ENCODE data around the gene MRGPRE. TPM values are rescaled to one million over a fixed set of nuclear protein-coding genes. Genes with fewer than 3 reads are reported as not detected.

Gene MRGPRE
- total RNA-seq, 1 donor from 2014 or later: 0.81 TPM

DNA sequence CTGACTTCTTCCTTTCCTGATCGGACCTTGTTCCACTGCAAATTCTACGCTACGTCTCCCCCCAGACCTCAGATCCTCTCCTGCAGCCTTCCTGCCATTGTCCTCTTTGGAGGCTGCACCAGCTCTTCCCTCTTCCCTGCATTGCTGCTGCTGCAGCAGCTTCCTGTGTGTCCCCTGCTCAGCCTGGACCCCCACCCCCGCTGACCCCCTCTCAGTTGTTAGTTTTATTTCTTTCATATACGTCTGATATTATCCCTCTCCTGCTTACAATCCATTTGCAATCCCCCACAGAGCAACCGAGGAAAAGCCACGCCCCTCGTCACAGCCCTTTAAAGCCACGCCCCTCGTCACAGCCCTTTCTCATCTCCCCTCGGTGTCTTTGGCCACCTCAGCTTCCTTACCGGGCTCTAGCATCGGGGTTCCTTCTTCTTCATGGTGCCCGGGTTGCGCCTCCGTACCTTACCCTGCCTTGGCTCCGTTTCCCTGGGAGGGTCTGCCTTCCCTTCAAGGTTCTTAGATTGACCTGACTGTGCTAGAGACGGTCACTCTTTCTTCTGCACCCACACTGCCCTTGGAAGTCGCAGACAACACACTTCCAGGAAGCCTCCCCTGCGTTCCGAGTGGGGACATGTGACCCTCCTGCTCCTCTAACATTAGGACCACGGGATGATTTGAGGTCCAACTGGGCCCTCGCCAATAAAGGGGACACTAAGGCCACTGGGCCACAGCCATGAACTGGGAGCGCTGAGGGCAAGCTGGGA, 18.4 kb downstream of the MRGPRE start:
- DNase-seq (ENCODE audit: low spot score): no peak

DNA sequence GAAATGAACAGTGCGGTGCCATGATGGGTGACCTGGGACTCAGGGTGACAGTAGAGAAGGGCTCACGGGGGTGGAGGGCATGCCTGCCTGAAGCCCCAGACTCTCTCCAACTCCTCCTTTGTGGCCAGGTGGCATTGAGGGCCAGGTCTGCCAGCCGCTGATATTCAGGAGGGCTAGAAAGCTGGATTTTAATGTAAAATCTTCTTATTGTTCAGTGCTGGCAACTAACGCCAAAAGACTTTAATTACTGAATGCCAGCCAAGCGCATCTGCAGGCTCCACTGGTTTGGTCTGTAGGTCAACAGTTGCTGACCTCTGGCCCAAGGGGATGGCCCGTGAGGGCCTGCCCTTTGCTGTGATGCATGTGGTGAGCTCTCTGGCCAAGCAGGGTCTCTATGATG, 23.9 kb downstream of the MRGPRE start:
- no peak for DNase-seq (ENCODE audit: low spot score)

DNA sequence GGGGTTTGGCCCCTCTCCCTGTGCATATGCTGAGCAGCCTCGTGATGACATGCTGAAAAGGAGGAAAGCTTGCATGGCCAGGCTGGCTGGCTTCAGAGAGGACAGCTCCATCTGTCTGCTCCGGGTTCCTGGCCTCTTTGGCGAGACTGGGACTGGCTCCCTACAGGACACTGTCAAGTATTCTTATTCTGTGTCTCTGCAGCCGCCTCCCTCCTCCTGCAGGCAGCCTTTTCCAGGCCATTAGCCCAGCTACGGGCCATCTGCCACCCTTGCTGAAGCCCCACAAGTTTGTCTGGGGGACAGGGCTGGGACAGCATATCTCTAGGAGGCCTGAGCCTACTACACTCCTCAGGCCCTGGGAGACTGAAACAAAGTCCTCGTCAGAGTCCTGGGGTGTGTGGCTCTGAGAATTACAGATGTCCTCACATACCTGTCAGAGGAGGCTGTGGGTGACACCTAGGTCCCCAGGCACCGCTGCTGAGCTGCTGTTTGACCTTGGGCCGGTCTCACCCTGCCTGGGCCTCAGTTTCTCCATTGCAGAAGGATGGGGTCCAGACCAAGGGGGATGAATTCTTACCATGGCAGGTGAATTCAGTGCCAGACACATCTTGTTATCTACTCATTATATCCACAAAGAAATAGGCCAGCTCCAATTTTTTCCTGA, 24.6 kb downstream of the MRGPRE start:
- no peak for DNase-seq (ENCODE audit: low spot score)

DNA sequence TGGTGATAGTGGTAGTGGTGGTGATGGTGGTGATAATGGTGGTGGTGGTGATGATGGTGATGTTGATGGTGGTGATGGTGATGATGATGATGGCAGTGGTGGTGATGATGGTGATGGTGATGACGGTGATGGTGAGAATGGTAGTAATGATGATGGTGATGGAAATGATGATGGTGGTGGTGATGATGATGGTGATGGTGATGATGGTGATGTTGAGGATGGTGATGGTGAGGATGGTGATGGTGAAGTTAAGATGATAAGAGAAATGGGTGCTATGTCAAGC, 25.4 kb downstream of the MRGPRE start:
- DNase-seq (ENCODE audit: low spot score): no peak

DNA sequence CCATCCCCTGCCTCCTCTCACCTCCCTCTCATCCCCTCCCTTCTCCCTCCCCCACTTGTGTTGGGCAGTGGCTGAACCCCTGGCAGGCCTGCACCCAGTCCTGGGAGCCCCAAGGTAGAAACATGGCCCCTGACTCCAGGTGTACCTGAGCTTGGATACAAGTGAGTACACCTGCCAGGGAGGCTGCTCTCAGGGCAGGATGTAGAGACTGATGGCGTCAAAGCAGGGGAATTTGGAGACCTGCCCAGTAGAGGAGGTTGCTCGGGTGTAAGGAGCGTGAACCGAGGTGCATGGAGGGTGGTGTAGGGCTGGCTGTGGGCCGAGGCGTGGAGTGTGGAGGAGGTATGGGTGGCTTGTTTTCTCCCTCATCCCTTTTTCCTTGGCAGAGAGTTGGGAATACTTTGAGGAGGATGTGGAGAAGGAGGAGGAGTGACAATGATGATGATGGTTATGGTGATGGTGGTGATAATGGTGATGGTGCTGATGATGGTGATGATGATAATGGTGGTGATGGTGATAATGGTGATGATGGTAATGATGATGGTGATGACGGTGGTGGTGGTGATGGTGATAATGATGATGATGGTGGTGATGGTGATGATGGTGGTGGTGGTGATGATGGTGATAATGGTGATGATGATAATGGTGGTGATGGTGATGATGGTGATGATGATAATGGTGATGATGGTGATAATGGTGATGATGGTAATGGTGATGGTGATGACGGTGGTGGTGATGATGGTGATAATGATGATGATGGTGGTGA, 25.9 kb downstream of the MRGPRE start:
- DNase-seq (ENCODE audit: low spot score): no peak

DNA sequence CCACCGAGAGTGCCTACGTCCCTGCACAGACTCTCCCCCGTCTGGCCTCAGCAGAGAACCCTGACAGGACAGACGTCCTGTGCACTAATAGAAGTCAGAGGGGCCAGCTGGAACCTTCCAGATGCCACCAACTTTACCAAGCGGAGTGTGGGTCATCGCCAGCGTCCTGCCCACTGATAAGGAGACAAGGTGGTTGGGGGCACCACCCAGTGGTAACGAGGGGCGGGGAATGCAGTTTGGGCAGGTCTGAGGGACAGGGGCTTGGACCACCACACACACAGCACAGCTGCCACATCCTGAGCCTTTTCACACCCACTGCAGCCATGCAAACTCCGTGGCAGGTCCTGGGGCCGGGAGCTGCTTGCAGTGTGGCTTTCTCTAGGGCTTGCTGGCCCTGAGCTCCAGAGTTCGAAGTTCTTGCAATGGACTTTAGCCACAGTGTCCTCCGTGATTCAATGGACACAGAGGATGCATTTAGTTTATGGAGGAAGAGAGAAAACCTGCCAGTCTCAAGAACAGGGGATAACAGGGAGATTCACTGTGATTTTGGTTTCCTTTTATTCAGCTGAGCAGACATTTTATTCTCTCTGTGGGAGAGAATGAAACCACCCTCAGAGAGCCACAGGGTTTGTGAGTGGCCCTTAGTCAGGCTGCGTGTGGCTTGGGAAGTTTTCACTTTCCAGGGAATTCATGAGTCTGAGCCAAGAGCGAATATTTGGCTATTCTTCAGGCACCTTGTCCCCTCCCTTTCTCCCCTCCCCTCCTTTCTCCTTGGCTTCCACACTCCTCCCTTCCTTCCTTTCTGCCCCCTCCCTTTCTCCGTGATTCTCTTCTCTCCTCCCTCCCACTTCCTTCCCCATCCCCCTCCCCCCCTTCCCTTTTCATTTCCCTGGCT, 26.7 kb downstream of the MRGPRE start:
- no peak for DNase-seq (ENCODE audit: low spot score)

DNA sequence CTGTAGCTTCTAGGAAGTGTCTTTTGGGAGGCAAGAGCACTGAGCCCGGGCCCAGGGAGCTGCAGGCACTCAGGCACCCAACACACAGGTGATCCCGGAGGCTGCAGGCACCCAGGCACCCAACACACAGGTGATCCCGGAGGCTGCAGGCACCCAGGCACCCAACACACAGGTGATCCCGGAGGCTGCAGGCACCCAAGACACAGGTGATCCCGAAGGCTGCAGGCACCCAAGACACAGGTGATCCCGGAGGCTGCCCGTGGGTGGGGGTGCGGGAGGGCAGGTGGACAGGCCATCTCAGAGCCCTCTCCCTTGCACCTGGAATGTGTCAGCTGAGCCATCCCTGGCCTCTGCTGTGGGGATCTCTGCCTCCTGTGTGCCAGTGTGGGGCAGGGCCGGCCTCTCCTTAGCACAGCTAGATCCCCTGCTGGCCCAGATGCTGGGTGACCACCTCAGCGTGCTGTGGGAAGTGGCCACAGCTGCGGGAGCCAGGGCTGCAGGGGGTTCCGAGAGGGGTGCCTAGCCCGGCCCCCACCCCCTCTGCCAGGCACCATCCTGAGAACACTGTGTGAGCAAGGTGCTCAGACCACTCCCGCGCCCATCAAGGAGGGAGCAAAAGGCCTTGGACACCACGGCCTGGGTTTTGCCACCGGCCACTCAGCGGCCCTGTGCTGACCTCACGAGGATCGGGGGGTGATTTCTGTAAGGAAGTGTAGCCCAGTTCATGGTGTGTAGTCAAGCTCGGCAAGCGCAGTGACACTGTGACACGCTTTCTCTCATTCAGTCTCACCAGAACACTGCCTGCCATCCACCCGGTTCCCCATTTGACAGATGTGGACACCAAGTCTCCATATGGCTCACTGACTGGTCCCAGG, 27.8 kb downstream of the MRGPRE start:
- DNase-seq (ENCODE audit: low spot score): no peak

DNA sequence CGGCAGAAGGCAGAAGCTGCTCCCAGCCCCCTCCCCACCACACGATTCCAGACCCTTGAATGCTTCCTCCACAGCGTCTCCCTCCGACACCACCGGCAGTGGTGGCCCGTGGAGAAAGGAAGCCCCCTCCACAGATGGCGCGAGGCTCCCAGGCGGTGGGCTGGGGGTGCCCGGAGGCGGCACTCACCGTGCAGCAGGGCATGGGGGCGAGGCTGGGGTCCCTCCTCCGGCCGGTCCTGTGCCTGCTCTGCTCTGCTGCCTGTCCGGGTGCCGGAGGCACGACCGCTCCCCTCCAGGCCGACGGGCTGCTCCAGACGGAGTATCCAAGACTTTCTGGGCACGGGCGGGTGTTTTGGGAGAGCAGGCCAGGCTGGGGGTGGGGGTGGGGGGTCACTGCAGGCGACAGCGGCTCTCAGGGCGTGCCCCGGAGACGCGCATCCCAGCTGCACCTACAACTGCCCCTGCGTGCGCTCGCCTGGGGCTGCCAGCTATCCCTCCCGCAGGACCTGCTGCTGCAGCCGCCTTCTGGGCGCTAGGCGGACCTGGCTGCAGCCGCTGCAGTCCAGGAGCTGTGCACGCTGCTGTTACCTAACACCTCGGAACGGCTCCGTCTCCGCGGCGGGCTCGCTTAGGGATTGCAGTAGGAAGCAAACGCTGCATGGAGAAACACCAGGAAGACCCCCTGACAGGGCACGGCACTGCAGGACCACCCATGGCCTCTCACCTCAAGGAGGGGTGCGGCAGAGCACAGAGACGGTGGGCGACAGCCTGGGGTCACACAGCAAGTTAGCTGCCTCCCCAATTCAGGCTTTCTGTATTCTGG, 28.8 kb downstream of the MRGPRE start:
- no peak for DNase-seq (ENCODE audit: low spot score)

DNA sequence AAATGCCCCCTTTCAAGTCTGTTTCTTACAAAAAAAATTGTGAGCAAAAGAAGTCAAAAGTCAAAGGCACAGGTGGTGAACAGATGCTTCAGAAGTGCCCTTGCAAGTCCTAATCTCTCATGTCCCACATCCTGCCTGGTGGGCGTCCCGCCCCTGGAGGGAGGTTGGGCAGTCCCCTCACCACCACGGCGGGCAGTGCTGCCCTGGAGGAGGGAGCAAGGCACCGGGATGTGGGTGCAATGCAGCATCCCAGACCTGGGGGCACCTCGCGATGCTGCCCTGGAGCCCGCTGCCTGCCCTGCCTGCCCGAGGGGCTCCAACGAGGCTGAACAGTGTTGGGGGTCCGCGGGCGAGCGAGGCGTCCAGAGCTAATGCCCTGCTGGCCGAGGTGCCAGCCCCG, 29.5 kb downstream of the MRGPRE start:
- DNase-seq (ENCODE audit: low spot score): no peak

DNA sequence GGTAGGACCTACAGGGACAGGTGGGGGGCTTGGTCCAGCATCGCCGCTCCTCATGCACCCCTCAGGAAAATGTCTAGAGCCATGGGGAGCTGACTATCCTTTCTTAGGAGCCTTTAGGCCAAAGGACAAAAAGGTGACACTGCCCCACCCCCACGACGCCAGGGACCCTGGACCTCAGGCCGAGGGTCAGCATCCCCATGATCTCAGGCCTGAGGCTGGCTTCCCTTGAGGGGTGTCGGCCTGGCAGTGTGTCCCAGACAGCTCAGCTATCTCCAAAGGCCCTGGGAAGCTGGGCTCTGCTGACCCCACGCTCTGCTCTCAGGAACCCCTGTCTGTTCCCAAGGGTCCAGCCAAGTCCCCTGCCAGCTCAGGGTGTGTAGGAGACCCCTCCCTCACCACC, 29.9 kb downstream of the MRGPRE start:
- no peak for DNase-seq (ENCODE audit: low spot score)

DNA sequence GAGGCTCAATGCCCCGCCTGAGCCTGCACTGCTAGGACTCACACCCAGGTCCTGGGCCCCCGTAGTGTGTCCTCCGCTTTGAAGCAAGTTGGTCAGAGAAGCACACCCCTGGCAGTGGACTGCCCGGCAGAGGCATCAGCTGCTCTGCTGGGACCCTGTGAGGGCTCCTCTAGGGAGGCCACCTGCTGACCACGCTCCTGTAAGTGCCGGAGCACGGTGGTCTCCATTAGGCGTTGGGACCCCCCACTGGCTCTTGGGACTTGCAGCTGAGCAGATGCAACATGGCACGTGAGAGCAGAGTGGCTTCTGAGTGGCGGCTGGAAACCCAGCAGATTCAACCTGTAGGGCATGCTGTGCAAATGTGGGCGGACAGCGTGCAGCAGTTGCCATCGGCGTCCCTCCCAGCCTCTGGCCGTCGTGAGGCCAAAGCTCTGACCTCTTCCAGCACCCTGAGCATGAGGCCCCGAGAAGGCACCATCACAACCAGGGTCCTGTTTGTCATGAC, 30.5 kb downstream of the MRGPRE start:
- no peak for DNase-seq (ENCODE audit: low spot score)

DNA sequence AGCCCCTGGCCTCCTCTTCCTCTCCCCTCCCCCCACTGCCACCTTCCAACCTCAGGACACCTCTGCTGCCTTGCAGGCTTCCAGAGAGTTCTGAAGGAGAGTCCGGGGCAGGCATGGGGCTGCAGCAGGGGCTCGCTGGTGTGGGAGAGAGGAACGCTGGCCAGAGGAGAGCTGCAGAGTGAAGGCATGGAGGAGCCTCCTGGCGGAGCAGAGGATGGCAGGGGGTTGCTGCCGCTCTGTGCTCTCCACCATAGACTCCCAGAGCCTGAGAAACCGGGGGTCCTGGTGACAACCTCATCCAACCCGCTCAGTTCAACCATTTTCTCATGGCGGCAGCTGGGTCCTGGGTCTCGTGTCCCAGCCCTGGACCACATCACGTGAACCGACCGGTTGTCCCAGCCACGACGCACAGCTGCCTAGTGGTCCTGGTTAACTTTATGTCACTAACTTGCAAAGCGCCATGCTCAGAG, 31.1 kb downstream of the MRGPRE start:
- DNase-seq (ENCODE audit: low spot score): no peak

DNA sequence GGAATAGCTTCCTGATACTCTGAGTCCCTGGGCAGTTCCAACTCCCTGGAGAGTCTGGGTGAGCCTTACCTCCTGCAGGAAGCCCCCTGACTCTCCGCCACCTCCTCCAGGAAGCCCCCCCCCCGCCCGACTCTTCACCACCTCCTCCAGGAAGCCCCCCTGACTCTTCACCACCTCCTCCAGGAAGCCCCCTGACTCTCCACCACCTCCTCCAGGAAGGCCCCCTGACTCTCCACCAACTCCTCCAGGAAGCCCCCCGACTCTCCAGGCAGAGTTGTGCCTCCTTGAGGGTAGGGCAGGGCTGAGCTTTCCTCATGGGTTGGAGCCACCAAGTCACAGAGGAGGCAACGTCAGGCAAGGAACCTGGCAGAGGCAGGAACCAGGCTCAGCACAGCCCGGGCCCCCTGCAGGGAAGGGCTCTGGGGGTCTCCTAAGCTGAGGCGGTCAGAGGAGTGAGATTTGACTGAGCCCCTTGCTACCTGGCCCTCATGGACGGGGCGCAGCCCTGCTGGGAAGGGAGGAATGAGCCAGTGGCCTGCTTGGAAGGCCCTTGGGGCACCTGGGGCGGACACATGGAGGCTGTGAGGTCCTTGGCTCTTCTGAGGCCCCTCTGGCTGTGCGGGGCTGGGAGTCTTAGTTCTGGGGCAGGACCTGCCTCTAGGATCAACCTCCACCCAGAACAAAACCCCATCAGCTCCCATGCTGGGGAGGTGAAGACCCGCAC, 31.7 kb downstream of the MRGPRE start:
- no peak for DNase-seq (ENCODE audit: low spot score)

DNA sequence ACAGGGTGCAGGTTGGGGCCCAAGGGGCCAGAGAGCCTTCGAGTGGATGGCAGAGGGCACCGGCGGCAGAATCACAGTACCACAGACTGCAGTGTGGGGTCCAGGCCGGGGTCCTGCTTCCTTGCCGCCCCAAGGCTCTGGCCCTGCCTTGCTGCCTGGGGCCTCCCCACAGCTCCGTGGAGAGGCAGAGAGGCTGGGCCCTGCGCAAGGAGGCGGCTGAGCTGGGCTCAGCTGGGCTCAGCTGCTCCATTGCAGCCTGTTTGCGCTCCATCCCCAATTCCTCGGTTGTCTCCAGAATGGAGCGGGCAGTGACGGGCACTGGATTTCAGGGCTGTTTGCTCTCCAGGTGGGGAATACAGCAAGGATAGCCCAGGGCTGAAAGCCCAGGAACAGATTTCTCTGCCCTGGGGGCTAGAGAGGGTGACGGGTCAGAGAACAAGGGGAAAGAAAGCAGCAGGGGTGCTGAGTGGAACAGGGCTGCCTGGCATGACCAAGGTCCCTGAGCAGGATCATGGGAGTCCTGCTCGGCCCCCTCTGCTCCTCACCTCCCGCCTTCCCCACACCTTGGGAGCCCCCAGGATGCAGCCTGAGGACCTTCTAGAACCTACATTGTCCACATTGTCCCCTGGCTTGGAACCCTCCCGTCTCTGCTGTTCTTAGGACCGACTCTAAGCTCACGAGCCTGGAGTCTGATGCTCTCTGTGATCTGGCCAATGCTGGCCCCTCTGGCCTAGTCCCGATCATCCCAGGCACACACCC, 32.5 kb downstream of the MRGPRE start:
- no peak for DNase-seq (ENCODE audit: low spot score)

DNA sequence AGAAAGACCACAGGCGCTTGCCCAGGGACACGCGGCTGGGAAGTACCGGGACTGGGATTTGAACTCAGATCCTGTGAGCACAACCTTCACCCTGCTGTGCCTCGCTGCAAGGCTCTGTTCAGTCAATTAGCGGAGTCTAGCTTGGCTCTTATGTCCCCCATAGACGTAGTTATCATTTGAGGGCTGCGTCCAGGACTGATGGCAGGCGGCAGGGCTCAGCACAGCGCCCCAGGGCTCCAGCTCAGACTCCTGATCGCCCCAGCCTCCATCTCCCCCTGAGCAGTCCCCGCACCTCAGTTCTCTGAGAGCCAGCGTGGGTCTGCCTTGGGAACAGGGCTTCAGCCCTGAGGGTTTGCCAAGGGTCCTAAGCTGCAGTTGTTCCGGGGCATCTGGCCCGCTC, 33.4 kb downstream of the MRGPRE start:
- no peak for DNase-seq (ENCODE audit: low spot score)

DNA sequence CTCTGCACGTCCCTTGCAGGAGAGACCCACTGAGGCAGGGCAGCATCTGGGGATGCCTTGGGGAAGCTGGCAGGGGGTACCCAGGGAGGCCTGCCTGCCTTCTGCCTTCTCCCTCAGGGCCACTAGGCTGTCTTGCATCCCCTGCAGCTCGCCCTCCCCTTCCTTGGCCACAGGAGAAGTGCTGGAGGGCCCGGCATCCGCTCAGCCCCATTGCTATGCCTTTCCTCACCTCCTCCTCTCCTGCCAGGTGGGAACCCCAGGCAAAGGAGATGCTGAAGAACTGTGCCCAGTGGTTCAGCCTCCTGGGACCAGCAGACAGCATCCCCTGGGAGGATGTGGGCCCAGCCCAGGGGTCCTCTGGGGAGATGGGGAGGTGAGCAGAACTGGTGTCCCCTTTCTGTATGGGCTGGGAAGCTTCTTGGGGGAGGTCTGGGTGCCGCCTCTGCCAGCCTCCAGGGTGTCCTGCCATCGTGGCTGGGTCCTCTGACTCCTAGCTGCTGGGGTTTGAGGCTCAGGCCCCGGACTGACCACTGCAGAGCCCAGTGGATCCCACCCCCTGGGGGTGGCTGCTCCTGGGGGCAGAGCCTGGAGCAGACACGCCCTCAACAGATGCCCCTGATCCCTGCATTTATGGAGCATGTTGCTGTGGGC, 34.2 kb downstream of the MRGPRE start:
- DNase-seq (ENCODE audit: low spot score): no peak

DNA sequence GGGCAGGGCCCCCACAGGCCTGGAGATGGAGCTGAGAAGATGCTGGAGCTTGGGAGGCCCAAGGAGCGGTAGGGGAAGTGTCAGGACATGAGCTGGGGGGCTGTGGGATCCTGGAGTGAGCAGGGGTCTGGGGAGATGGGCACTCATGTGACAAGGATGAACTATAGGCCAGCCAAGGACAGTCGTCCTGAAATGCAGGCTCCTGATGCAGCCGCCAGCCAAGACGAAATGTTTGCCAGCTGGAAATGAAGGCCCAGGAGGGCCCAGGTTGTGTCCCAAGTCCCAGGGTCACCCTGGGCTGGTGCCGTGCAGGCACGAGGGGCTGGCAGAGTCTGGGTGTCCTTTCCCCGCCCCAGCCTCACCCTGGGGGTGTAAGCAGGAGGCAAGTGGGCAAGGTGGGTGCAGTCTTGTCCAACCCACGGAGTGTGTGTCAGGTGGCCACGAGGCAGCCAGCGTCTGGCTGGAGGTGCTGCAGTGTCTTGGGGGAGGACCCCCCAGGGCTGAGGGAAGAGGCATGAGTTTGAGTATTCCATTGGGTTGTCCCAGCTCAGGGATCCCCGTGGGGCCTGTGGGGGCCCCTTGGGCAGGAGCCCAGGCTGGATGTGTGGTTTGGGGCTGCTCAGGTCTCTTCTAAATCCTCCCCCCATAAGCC, 35.0 kb downstream of the MRGPRE start:
- no peak for DNase-seq (ENCODE audit: low spot score)
